Mesenchymal stem cell (in vitro differentiated cells and primary cell): ENCODE measurements around the gene CATSPERD.
"Not testable (repeated sequence)": the region's sequence is repeated elsewhere in the genome, so short reads cannot be mapped to it uniquely, and the experiment has no call there.

ENCODE experiments used
- DNase-seq: peaks from one replicate; pipeline ENCODE4 v3.0.0-alpha.2; 2013
- H2AFZ ChIP-seq: one replicate; pipeline ENCODE4 v1.6.1; 2013; ENCODE audit warnings: low read depth, mild to moderate bottlenecking, control low read depth, inconsistent platforms, low read length, moderate library complexity
- H2AK5ac ChIP-seq: 2 replicates; pipeline ENCODE4 v1.6.1; 2013; ENCODE audit warnings: low read length, moderate library complexity, mild to moderate bottlenecking, inconsistent platforms; ENCODE audit not compliant: severe bottlenecking
- H2BK120ac ChIP-seq: one replicate; pipeline ENCODE4 v1.6.1; 2013; ENCODE audit warnings: low read depth, mild to moderate bottlenecking, inconsistent platforms, low read length, moderate library complexity
- H2BK12ac ChIP-seq, 2 experiments: one replicate each; pipeline ENCODE4 v1.6.1; 2013; ENCODE audit warnings: inconsistent platforms in 2 of 2, low read length in 2 of 2, mild to moderate bottlenecking in 2 of 2, moderate library complexity in 2 of 2, control low read depth in 1 of 2
- H2BK15ac ChIP-seq: one replicate; pipeline ENCODE4 v1.6.1; 2013; ENCODE audit warnings: mild to moderate bottlenecking, low read depth, inconsistent platforms; ENCODE audit not compliant: poor library complexity, severe bottlenecking
- H2BK5ac ChIP-seq: 2 replicates; pipeline ENCODE4 v1.6.1; 2013; ENCODE audit warnings: low read depth, mild to moderate bottlenecking, low read length, control low read depth, inconsistent platforms; ENCODE audit not compliant: poor library complexity, severe bottlenecking
- H3K14ac ChIP-seq, 2 experiments: one replicate each; pipeline ENCODE4 v1.6.1; 2013; ENCODE audit warnings: inconsistent platforms in 2 of 2, low read length in 2 of 2, control low read depth in 1 of 2, mild to moderate bottlenecking in 1 of 2, moderate library complexity in 1 of 2
- H3K18ac ChIP-seq, 2 experiments: one replicate each; pipeline ENCODE4 v1.6.1; 2013; ENCODE audit warnings: inconsistent platforms in 2 of 2, low read length in 2 of 2, control low read depth in 1 of 2, low read depth in 1 of 2, mild to moderate bottlenecking in 1 of 2
- H3K23ac ChIP-seq, 2 experiments: one replicate each; pipeline ENCODE4 v1.6.1; 2013; ENCODE audit warnings: inconsistent platforms in 2 of 2, low read length in 2 of 2, mild to moderate bottlenecking in 2 of 2, moderate library complexity in 2 of 2, control low read depth in 1 of 2
- H3K27ac ChIP-seq: 2 replicates; pipeline ENCODE4 v1.5.1; 2013; ENCODE audit warnings: mild to moderate bottlenecking, moderate library complexity, low read length, control low read depth, inconsistent platforms; ENCODE audit not compliant: poor library complexity, severe bottlenecking
- H3K27me3 ChIP-seq, 2 experiments: 2 replicates each; pipeline versions ENCODE4 v1.6.1 to v1.7.0; 2013; ENCODE audit warnings: low read length in 2 of 2, mild to moderate bottlenecking in 2 of 2, moderate library complexity in 2 of 2, control low read depth in 1 of 2, inconsistent platforms in 1 of 2; ENCODE audit not compliant: control insufficient read depth in 1 of 2, insufficient read depth in 1 of 2
- H3K36me3 ChIP-seq, 2 experiments: 2 replicates each; pipeline versions ENCODE4 v1.6.1 to v1.7.0; 2013; ENCODE audit warnings: low read length in 2 of 2, control low read depth in 1 of 2, inconsistent platforms in 1 of 2, low read depth in 1 of 2, mild to moderate bottlenecking in 1 of 2; ENCODE audit not compliant: insufficient read depth in 2 of 2, control insufficient read depth in 1 of 2
- H3K4ac ChIP-seq, 2 experiments: one replicate each; pipeline ENCODE4 v1.6.1; 2013; ENCODE audit warnings: inconsistent platforms in 2 of 2, low read length in 2 of 2, mild to moderate bottlenecking in 2 of 2, moderate library complexity in 2 of 2, control low read depth in 1 of 2, low read depth in 1 of 2
- H3K4me1 ChIP-seq: 2 replicates; pipeline ENCODE4 v1.6.1; 2013; ENCODE audit warnings: low read depth, low read length, control low read depth; ENCODE audit not compliant: control insufficient read depth, insufficient read depth
- H3K4me2 ChIP-seq: 2 replicates; pipeline ENCODE4 v1.6.1; 2013; ENCODE audit warnings: low read length, mild to moderate bottlenecking, inconsistent platforms; ENCODE audit not compliant: poor library complexity, severe bottlenecking
- H3K4me3 ChIP-seq, 2 experiments: 2 replicates each; pipeline versions ENCODE4 v1.5.1 to v1.7.0; 2013; ENCODE audit warnings: low read length in 2 of 2, mild to moderate bottlenecking in 2 of 2, control low read depth in 1 of 2, low read depth in 1 of 2; ENCODE audit not compliant: insufficient read depth in 1 of 2
- H3K79me1 ChIP-seq: replicated peaks from 2 replicates; pipeline ENCODE4 v1.6.1; 2013; ENCODE audit warnings: mild to moderate bottlenecking, control low read depth, low read length, inconsistent platforms; ENCODE audit not compliant: poor library complexity, severe bottlenecking
- H3K9ac ChIP-seq: 2 replicates; pipeline ENCODE4 v1.7.0; 2013; ENCODE audit warnings: mild to moderate bottlenecking, low read length, moderate library complexity
- H3K9me3 ChIP-seq: 2 replicates; pipeline ENCODE4 v1.7.0; 2013; ENCODE audit warnings: mild to moderate bottlenecking, low read length; ENCODE audit not compliant: control insufficient read depth
- H4K8ac ChIP-seq: one replicate; pipeline ENCODE4 v1.6.1; 2013; ENCODE audit warnings: inconsistent platforms, mild to moderate bottlenecking, low read length, moderate library complexity
- H4K91ac ChIP-seq: one replicate; pipeline ENCODE4 v1.6.1; 2013; ENCODE audit warnings: mild to moderate bottlenecking, low read length, inconsistent platforms
- WGBS: methylation state at CpG from one replicate; pipeline ENCODE4 v1.1.7; 2013; ENCODE audit warnings: mixed read lengths; 5-methylcytosine and 5-hydroxymethylcytosine counted together

Gene CATSPERD

DNA sequence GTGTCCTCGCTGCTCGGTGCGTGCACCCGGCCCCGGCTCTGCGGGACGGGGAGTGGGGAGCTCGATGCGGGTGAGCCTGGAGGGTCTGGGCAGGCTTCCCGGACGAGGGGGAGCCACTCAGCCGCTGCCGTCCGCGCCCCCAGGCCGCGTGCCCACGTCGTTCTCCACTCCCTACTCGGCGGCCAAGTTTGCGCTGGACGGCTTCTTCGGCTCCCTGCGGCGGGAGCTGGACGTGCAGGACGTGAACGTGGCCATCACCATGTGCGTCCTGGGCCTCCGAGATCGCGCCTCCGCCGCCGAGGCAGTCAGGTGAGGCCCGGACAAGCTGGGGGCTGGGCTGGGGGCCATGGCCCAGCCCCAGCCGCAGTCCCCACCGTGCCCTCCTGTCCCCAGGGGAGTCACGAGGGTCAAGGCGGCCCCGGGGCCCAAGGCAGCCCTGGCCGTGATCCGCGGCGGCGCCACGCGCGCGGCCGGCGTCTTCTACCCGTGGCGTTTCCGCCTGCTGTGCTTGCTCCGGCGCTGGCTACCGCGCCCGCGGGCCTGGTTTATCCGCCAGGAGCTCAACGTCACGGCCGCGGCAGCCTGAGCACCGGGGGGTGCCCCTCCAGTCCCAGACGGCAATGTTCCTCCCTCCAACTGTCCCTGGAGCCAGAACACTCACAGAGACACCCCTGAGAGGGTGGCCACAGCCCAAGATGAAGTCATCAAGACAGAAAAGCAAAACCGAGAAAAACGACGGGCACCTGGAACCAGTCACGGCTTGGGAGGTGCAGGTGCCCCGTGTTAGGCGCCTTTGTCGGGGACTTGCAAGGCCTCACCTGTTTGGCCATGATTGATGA, 32.9 kb upstream of the CATSPERD start:
- Histone ChIP-seq H3K14ac (no peak overlapping the region), H4K8ac (peak overlapping the region; percentile 79), H3K4me1 (peaks cover 22% of the 10 kb centered on the region), H3K36me3 (peaks cover 9 to 29% of the 10 kb centered on the region in 2 experiments), H2BK15ac (peak overlapping the region; percentile 40), H3K4me3 (peak overlapping the region; percentile 28 to 78), H2BK120ac (no peak overlapping the region), H3K79me1 (no peaks in the 10 kb centered on the region), H2AK5ac (no peak overlapping the region), H4K91ac (peak overlapping the region; percentile 64), H3K18ac (peak overlapping the region; percentile 61 to 81), H3K4ac (peak overlapping the region in 1 of 2 experiments; percentile 51), H3K27me3 (no peaks in the 10 kb centered on the region), H2BK12ac (no peak overlapping the region), H2BK5ac (no peak overlapping the region), H3K23ac (no peak overlapping the region), H3K9me3 (no peaks in the 10 kb centered on the region), H3K4me2 (peak overlapping the region; percentile 75), H3K9ac (peak overlapping the region; percentile 72), H2AFZ (no peak overlapping the region), H3K27ac (no peak overlapping the region)
- WGBS, result 75% methylated on average over 73 of the region's 76 CpGs
- DNase-seq, result no peak

DNA sequence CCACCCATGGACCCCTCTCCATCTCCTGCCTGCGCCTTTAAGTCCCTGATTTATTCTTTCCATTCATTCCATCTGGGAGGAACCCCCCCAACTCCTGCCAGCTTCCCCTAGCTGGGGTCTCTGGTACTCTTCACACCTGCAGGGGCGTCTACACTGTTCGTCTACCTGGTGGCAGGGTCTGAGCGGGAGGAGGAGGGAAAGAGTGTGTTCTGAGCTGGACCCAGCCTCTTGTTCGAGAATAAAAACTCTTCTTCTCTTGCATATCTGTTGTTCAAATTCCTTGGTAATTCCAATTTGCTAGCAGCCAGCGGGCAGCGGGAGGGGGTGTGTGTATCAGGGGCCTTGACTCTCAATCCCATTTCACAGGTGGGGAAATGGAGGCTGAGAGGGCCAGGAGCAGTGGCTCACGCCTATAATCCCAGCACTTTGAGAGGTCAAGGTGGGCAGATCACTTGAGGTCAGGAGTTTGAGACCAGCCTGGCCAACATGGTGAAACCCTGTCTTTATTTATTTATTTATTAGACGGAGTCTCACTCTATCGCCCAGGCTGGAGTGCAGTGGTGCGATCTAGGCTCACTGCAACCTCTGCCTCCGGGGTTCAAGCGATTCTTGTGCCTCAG, 32.1 kb upstream of the CATSPERD start:
- not testable (repeated sequence) for H3K79me1 ChIP-seq, H3K27ac ChIP-seq, H3K4me2 ChIP-seq, H2BK12ac ChIP-seq, H3K23ac ChIP-seq, H3K14ac ChIP-seq, H3K4ac ChIP-seq, H2AK5ac ChIP-seq, H2BK120ac ChIP-seq, H2AFZ ChIP-seq, H3K27me3 ChIP-seq, H2BK5ac ChIP-seq, H3K9ac ChIP-seq, H4K91ac ChIP-seq, DNase-seq, H3K4me3 ChIP-seq, H4K8ac ChIP-seq, H3K9me3 ChIP-seq, H3K18ac ChIP-seq, H2BK15ac ChIP-seq
- H3K36me3 ChIP-seq, result peaks cover 17 to 37% of the 10 kb centered on the region in 2 experiments
- H3K4me1 ChIP-seq, result peaks cover 30% of the 10 kb centered on the region
- WGBS, result 95% methylated on average over 9 of the region's 13 CpGs

DNA sequence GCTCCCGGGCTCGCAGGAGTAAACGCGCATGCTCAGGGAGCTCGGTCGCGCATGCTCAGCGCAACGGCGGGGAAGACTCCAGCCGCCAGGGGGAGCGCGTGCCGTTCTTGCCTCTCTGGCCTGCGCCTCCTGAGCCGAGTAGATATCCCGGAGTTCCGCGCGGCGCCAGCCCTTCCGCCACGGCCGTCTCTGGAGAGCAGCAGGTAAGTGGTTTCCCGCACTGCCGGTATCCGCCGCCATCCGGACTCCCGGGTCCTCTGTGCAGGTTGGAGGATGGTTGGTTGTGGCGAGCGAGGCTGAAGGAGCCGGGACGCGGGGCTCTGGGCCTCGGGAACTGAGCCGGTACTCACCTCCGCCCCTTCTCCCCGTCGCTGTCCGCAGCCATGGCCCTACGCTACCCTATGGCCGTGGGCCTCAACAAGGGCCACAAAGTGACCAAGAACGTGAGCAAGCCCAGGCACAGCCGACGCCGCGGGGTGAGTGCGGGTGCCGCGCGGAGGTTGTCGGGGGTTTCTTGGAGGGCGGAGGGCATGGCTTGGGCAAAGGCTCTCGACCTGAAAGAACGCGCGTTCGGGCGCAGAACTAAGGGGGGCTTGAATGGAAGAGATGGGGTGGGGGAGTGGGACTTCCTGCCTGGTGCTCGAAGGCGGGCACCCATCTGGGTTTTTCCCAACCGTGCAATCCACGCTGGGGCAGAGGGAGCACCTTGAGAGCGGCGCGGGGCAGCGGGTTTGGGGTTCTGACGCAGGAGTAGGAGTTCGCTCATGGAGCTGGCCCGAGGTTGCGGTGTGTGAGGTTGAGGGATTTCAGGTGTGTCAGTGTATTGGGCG, 30.1 kb upstream of the CATSPERD start, which contains the start of gene RPL36:
Gene RPL36, plus strand, starts transcription at position 171 of the 830 bp plus-strand sequence. Its CDS starts 213 bp downstream, at position 384.
- H2BK120ac ChIP-seq, result peak within 1 kb of the TSS; percentile 66
- peaks cover 37 to 51% of the 10 kb centered on the region in 2 experiments for H3K36me3 ChIP-seq
- no peak within 1 kb of the TSS for H2BK12ac ChIP-seq
- peak within 1 kb of the TSS in 1 of 2 experiments; percentile 96 for H3K14ac ChIP-seq
- H3K4me1 ChIP-seq, result peaks cover 34% of the 10 kb centered on the region
- H3K9me3 ChIP-seq, result no peaks in the 10 kb centered on the region
- whole genome bisulfite sequencing, result under 1% methylated on average over 63 of the region's 73 CpGs
- no peak within 1 kb of the TSS for H2BK15ac ChIP-seq
- H3K27me3 ChIP-seq, result no peaks in the 10 kb centered on the region
- H3K4me2 ChIP-seq, result peak within 1 kb of the TSS; percentile 70
- H3K23ac ChIP-seq, result peak within 1 kb of the TSS in 1 of 2 experiments; percentile 98
- H2AFZ ChIP-seq, result peak within 1 kb of the TSS; percentile 46
- H3K9ac ChIP-seq, result peak within 1 kb of the TSS; percentile 92
- H2AK5ac ChIP-seq, result peak within 1 kb of the TSS; percentile 40
- peak within 1 kb of the TSS; percentile 62 for H4K8ac ChIP-seq
- H3K4ac ChIP-seq, result peak within 1 kb of the TSS; percentile 42 to 94
- peak; percentile 95 for DNase-seq
- H3K27ac ChIP-seq, result peak within 1 kb of the TSS; percentile 94
- H3K18ac ChIP-seq, result peak within 1 kb of the TSS; percentile 62 to 94
- H4K91ac ChIP-seq, result peak within 1 kb of the TSS; percentile 81
- peak within 1 kb of the TSS; percentile 71 for H2BK5ac ChIP-seq
- no peaks in the 10 kb centered on the region for H3K79me1 ChIP-seq
- peak within 1 kb of the TSS; percentile 85 to 89 for H3K4me3 ChIP-seq
